H9 (cell line): Measurements from ENCODE around the gene KLK10. TPM values are rescaled to one million over a fixed set of nuclear protein-coding genes. Genes with fewer than 3 reads are reported as not detected.

Experiments
- DNase-seq: peaks from one replicate; pipeline ENCODE4 v3.0.0-alpha.2; 2017
- H2AFZ ChIP-seq: one replicate; pipeline ENCODE4 v1.6.1; 2013; ENCODE audit warnings: mild to moderate bottlenecking, low read length, control low read depth, moderate library complexity
- H2AK5ac ChIP-seq: 2 replicates; pipeline ENCODE4 v1.6.1; 2013; ENCODE audit warnings: low read length, control low read depth, mixed read lengths; ENCODE audit not compliant: insufficient read length
- H2BK120ac ChIP-seq: one replicate; pipeline ENCODE4 v1.6.1; 2013; ENCODE audit warnings: low read depth, mild to moderate bottlenecking, low read length, control low read depth, inconsistent platforms; ENCODE audit not compliant: poor library complexity, severe bottlenecking
- H2BK12ac ChIP-seq: 2 replicates; pipeline ENCODE4 v1.6.1; 2013; ENCODE audit warnings: low read length, control low read depth, mixed read lengths, low read depth; ENCODE audit not compliant: insufficient read length
- H2BK15ac ChIP-seq: 2 replicates; pipeline ENCODE4 v1.6.1; 2013; ENCODE audit warnings: low read depth, low read length, control low read depth
- H2BK20ac ChIP-seq: one replicate; pipeline ENCODE4 v1.6.1; 2013; ENCODE audit warnings: low read depth, mild to moderate bottlenecking, low read length, control low read depth, inconsistent platforms; ENCODE audit not compliant: poor library complexity, severe bottlenecking
- H2BK5ac ChIP-seq: 2 replicates; pipeline ENCODE4 v1.6.1; 2013; ENCODE audit warnings: low read length, control low read depth, mixed read lengths; ENCODE audit not compliant: insufficient read length
- H3K14ac ChIP-seq: 2 replicates; pipeline ENCODE4 v1.6.1; 2013; ENCODE audit warnings: low read length, control low read depth; ENCODE audit not compliant: insufficient read depth
- H3K18ac ChIP-seq: 2 replicates; pipeline ENCODE4 v1.6.1; 2013; ENCODE audit warnings: low read depth, mild to moderate bottlenecking, mixed read lengths, low read length, control low read depth; ENCODE audit not compliant: insufficient read length
- H3K23ac ChIP-seq: 2 replicates; pipeline ENCODE4 v1.6.1; 2013; ENCODE audit warnings: low read length, control low read depth, mixed read lengths, low read depth; ENCODE audit not compliant: insufficient read length
- H3K23me2 ChIP-seq: 2 replicates; pipeline ENCODE4 v1.6.1; 2013; ENCODE audit warnings: low read depth, mild to moderate bottlenecking, mixed read lengths, low read length, control low read depth; ENCODE audit not compliant: insufficient read length, poor library complexity, severe bottlenecking
- H3K27ac ChIP-seq: 2 replicates; pipeline ENCODE4 v1.5.1; 2013; ENCODE audit warnings: low read length, control low read depth, mixed read lengths, low read depth; ENCODE audit not compliant: insufficient read length
- H3K27me3 ChIP-seq: 2 replicates; pipeline ENCODE4 v1.6.1; 2013; ENCODE audit warnings: low read length, control low read depth, inconsistent platforms; ENCODE audit not compliant: insufficient read depth
- H3K4ac ChIP-seq: 2 replicates; pipeline ENCODE4 v1.6.1; 2013; ENCODE audit warnings: low read depth, mild to moderate bottlenecking, control low read depth, inconsistent platforms, low read length, moderate library complexity
- H3K4me1 ChIP-seq: 2 replicates; pipeline ENCODE4 v1.6.1; 2013; ENCODE audit warnings: low read length, control low read depth, inconsistent platforms; ENCODE audit not compliant: insufficient read depth
- H3K4me2 ChIP-seq: 2 replicates; pipeline ENCODE4 v1.6.1; 2013; ENCODE audit warnings: low read length, control low read depth, mixed read lengths; ENCODE audit not compliant: insufficient read length, insufficient read depth
- H3K56ac ChIP-seq: 2 replicates; pipeline ENCODE4 v1.6.1; 2013; ENCODE audit warnings: low read depth, mild to moderate bottlenecking, mixed read lengths, low read length, control low read depth; ENCODE audit not compliant: insufficient read length
- H3K79me1 ChIP-seq: 2 replicates; pipeline ENCODE4 v1.6.1; 2013; ENCODE audit warnings: low read depth, mild to moderate bottlenecking, moderate library complexity, low read length, control low read depth, inconsistent platforms; ENCODE audit not compliant: insufficient read depth, poor library complexity, severe bottlenecking
- H3K79me2 ChIP-seq: 2 replicates; pipeline ENCODE4 v1.6.1; 2013; ENCODE audit warnings: low read length, control low read depth, inconsistent platforms; ENCODE audit not compliant: insufficient read depth
- H3K9ac ChIP-seq: 2 replicates; pipeline ENCODE4 v1.6.1; 2013; ENCODE audit warnings: low read length, control low read depth, mixed read lengths; ENCODE audit not compliant: insufficient read length; ENCODE audit errors: extremely low read depth
- H3K9me3 ChIP-seq: one replicate; pipeline ENCODE4 v1.6.1; 2013; ENCODE audit warnings: low read depth, low read length, inconsistent platforms; ENCODE audit not compliant: control insufficient read depth
- H3T11ph ChIP-seq: one replicate; pipeline ENCODE4 v1.6.1; 2013; ENCODE audit warnings: mild to moderate bottlenecking, low read length, control low read depth, inconsistent platforms
- H4K20me1 ChIP-seq: one replicate; pipeline ENCODE4 v1.6.1; 2013; ENCODE audit not compliant: control insufficient read depth, insufficient read length, insufficient read depth
- H4K5ac ChIP-seq: 2 replicates; pipeline ENCODE4 v1.6.1; 2013; ENCODE audit warnings: low read depth, mild to moderate bottlenecking, mixed read lengths, low read length, control low read depth; ENCODE audit not compliant: insufficient read length
- H4K8ac ChIP-seq: replicated peaks from 2 replicates; pipeline ENCODE4 v1.6.1; 2013; ENCODE audit warnings: low read length, control low read depth, mixed read lengths, low read depth; ENCODE audit not compliant: insufficient read length
- H4K91ac ChIP-seq: 2 replicates; pipeline ENCODE4 v1.6.1; 2013; ENCODE audit warnings: low read depth, mild to moderate bottlenecking, moderate library complexity, mixed read lengths, low read length, control low read depth; ENCODE audit not compliant: insufficient read length
- H3K27ac Mint-ChIP-seq, 3 experiments: 2 replicates in 2 of 3; 3 replicates in 1 of 3; pipeline ENCODE4 v1.8.0; 2020 to 2021; ENCODE audit warnings: mixed read lengths in 3 of 3, mild to moderate bottlenecking in 1 of 3, moderate library complexity in 1 of 3
- H3K27me3 Mint-ChIP-seq: 2 replicates; pipeline ENCODE4 v1.8.0; 2021; ENCODE audit warnings: low read depth, mild to moderate bottlenecking, moderate library complexity, mixed read lengths
- H3K36me3 Mint-ChIP-seq, 3 experiments: 2 replicates in 2 of 3; 3 replicates in 1 of 3; pipeline ENCODE4 v1.8.0; 2020 to 2021; ENCODE audit warnings: low read depth in 3 of 3, mixed read lengths in 3 of 3; ENCODE audit not compliant: insufficient read depth in 1 of 3
- H3K4me1 Mint-ChIP-seq, 2 experiments: 2 replicates each; pipeline ENCODE4 v1.8.0; 2020; ENCODE audit warnings: mixed read lengths in 2 of 2
- H3K4me3 Mint-ChIP-seq, 2 experiments: 2 replicates in 1 of 2; 3 replicates in 1 of 2; pipeline ENCODE4 v1.8.0; 2020 to 2021; ENCODE audit warnings: mild to moderate bottlenecking in 2 of 2, mixed read lengths in 2 of 2, moderate library complexity in 1 of 2
- H3K9me3 Mint-ChIP-seq, 2 experiments: 2 replicates in 1 of 2; 3 replicates in 1 of 2; pipeline ENCODE4 v1.8.0; 2020; ENCODE audit warnings: mild to moderate bottlenecking in 2 of 2, mixed read lengths in 2 of 2, moderate library complexity in 1 of 2
- WGBS: extraction: QIAGEN DNeasy Blood & Tissue Kit; methylation state at CpG from one replicate; pipeline ENCODE4 v1.1.7; 2013; ENCODE audit warnings: missing lambda C conversion rate, low lambda C conversion rate, mixed read lengths; ENCODE audit not compliant: insufficient read length; ENCODE audit errors: extremely low coverage; 5-methylcytosine and 5-hydroxymethylcytosine counted together
- total RNA-seq: library from RNA; stranded (reverse); gene quantifications from 2 replicates; pipeline ENCODE4 v1.2.1, GENCODE V29; 2021
- TF ChIP-seq, protein P1 (sequence below): fragments of 200-600 bp; sonication (generic); conservative IDR thresholded peaks from 3 replicates; pipeline ENCODE4 v1.8.0; 2021; ENCODE audit warnings: antibody characterized with exemption, mild to moderate bottlenecking

KLK10 gene
- total RNA-seq, 1 experiment from 2014 or later, result 1.3 TPM

DNA sequence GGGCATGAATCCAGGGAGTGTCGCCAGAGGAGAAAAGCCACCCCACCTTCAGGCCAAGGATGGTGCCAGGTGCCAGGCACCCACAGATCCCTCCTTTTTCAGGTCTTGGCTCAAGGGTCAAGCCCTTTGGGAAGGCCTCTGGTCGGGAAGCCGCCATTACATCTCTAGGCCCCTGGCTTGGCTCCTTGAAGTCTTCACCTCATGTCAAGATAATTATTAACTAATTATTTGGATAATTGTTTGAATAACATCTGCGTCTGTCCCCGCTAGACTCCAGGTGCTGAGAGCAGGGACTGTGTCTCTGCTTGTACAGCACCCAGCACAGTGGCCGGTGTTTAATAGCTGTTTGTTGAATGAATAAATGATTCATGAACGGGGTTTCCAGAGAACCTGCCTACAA lies 44.2 kb upstream of the KLK10 start:
- H3K56ac ChIP-seq, result no peak overlapping the region
- H3K9me3 ChIP-seq, result no peaks in the 10 kb centered on the region
- H3K9ac ChIP-seq, result no peak overlapping the region
- Mint-ChIP-seq H3K9me3 (no peaks in the 10 kb centered on the region; a peak in 3 of 5 replicates), H3K36me3 (peaks cover 0 to 3% (median 0%) of the 10 kb centered on the region in 3 experiments; a peak in 2 of 7 replicates), H3K4me3 (peak overlapping the region in 1 of 2 experiments; percentile 43; a peak in 3 of 5 replicates), H3K27ac (no peak overlapping the region), H3K27me3 (peaks cover 9% of the 10 kb centered on the region), H3K4me1 (peaks cover 10 to 13% of the 10 kb centered on the region in 2 experiments)
- TF ChIP-seq, protein P1, sequence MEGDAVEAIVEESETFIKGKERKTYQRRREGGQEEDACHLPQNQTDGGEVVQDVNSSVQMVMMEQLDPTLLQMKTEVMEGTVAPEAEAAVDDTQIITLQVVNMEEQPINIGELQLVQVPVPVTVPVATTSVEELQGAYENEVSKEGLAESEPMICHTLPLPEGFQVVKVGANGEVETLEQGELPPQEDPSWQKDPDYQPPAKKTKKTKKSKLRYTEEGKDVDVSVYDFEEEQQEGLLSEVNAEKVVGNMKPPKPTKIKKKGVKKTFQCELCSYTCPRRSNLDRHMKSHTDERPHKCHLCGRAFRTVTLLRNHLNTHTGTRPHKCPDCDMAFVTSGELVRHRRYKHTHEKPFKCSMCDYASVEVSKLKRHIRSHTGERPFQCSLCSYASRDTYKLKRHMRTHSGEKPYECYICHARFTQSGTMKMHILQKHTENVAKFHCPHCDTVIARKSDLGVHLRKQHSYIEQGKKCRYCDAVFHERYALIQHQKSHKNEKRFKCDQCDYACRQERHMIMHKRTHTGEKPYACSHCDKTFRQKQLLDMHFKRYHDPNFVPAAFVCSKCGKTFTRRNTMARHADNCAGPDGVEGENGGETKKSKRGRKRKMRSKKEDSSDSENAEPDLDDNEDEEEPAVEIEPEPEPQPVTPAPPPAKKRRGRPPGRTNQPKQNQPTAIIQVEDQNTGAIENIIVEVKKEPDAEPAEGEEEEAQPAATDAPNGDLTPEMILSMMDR, result no peak
- WGBS, result no CpG with 5 or more reads among the region's 7 CpGs
- H2BK5ac ChIP-seq, result no peak overlapping the region
- no peak overlapping the region for H3K18ac ChIP-seq
- no peak overlapping the region for H4K91ac ChIP-seq
- no peak overlapping the region for H3K27ac ChIP-seq
- DNase-seq, result peak; percentile 23
- no peaks in the 10 kb centered on the region for H3K79me1 ChIP-seq
- no peaks in the 10 kb centered on the region for H4K20me1 ChIP-seq
- H3K4me2 ChIP-seq, result no peak overlapping the region
- H2BK15ac ChIP-seq, result no peak overlapping the region
- H3K27me3 ChIP-seq, result no peaks in the 10 kb centered on the region
- H3K23me2 ChIP-seq, result peaks cover 5% of the 10 kb centered on the region
- H3K79me2 ChIP-seq, result no peaks in the 10 kb centered on the region
- H2BK120ac ChIP-seq, result no peak overlapping the region
- H4K8ac ChIP-seq, result no peak overlapping the region
- H2BK20ac ChIP-seq, result no peak overlapping the region
- H3K4ac ChIP-seq, result no peak overlapping the region
- no peak overlapping the region for H2BK12ac ChIP-seq
- H3K23ac ChIP-seq, result no peak overlapping the region
- H2AFZ ChIP-seq, result no peak overlapping the region
- no peak overlapping the region for H3T11ph ChIP-seq
- H4K5ac ChIP-seq, result no peak overlapping the region
- H2AK5ac ChIP-seq, result no peak overlapping the region
- H3K4me1 ChIP-seq, result no peaks in the 10 kb centered on the region; the same call in 1 of the 2 replicates
- no peak overlapping the region for H3K14ac ChIP-seq
